Adrenal gland (tissue), 12 donors: ENCODE measurements around the gene ZNF814. TPM values are rescaled to one million over a fixed set of nuclear protein-coding genes. Genes with fewer than 3 reads are reported as not detected.

Source experiments
- DNase-seq, 7 donors: peaks; one replicate each; pipeline ENCODE4 v3.0.0-alpha.2; 2019 to 2020
- H3K27ac ChIP-seq, 5 donors: fragments of 200-600 bp; sonication (generic) in 4 of 5; 1 replicate in 3 of 5; 2 replicates in 2 of 5; pipeline versions ENCODE4 v1.5.1 to v1.8.0; 2016 to 2020; ENCODE audit warnings: mild to moderate bottlenecking in 1 of 5
- H3K27me3 ChIP-seq: fragments of 200-600 bp; 2 replicates; pipeline ENCODE4 v1.8.0; 2021
- H3K36me3 ChIP-seq, 2 donors: fragments of 200-600 bp; replicated peaks in 1 of 2; 1 replicate in 1 of 2; 2 replicates in 1 of 2; pipeline versions ENCODE4 v1.5.1 to v1.8.0; 2018 to 2022
- H3K4me1 ChIP-seq, 2 donors: fragments of 200-600 bp; replicated peaks in 1 of 2; 1 replicate in 1 of 2; 2 replicates in 1 of 2; pipeline versions ENCODE4 v1.5.1 to v1.8.0; 2018 to 2021
- H3K4me3 ChIP-seq, 4 donors: fragments of 200-600 bp; sonication (generic) in 3 of 4; one replicate each; pipeline ENCODE4 v1.5.1; 2016 to 2018
- H3K9me3 ChIP-seq, 3 donors: fragments of 200-600 bp; sonication (generic) in 1 of 3; replicated peaks in 1 of 3; 1 replicate in 2 of 3; 2 replicates in 1 of 3; pipeline versions ENCODE4 v1.5.1 to v1.8.0; 2016 to 2021
- POLR2A ChIP-seq, 2 donors: fragments of 450-650 bp; IDR thresholded peaks; one replicate each; pipeline ENCODE4 v1.6.1; 2017; ENCODE audit warnings: antibody characterized with exemption in 2 of 2, mild to moderate bottlenecking in 2 of 2, moderate library complexity in 1 of 2
- WGBS, 4 donors: extraction: QIAGEN DNeasy Blood & Tissue Kit in 2 of 4; methylation state at CpG; one replicate each; pipeline versions ENCODE4 v1.1.5 to v1.1.7; 2013 to 2017; 5-methylcytosine and 5-hydroxymethylcytosine counted together
- intact Hi-C, 2 donors: fragments of 100-400 bp; cut with DNase I; formaldehyde crosslinking; loops; one replicate each; pipeline versions ENCODE4 v1.14.1 to v1.15.0; 2022 to 2023
- polyA plus RNA-seq, 3 donors: library from polyadenylated mRNA; stranded (reverse); fragments of 200-250 nt in 2 of 3; fragments of 350-450 nt in 1 of 3; fragmentation: Illumina TruSeq in 1 of 3; extraction: RNeasy Lipid Tissue Mini Kit (QIAGEN cat#74804) in 1 of 3; gene quantifications; one replicate each; pipeline ENCODE4 v1.2.3, GENCODE V29; 2013 to 2014
- total RNA-seq, 9 donors: library from RNA; depleted of rRNA in 4 of 9; stranded (reverse); fragments of >200 nt in 4 of 9; fragments of 120-200 nt in 1 of 9; fragmentation: NEBNext Ultra II Directional in 1 of 9; extraction: Animal tissue kit (Norgen Biotek cat#: 25700) in 1 of 9; gene quantifications; one replicate each; pipeline versions ENCODE4 v1.1.0 to v1.2.4, GENCODE V29; 2013 to 2023
- TF ChIP-seq, protein P1 (sequence below), 6 experiments: fragments of 450-650 bp in 4 of 6; fragments of 200-600 bp in 2 of 6; sonication (generic) in 1 of 6; IDR thresholded peaks; 1 replicate in 5 of 6; 2 replicates in 1 of 6; pipeline versions ENCODE4 v1.5.1 to v1.8.0; 2016 to 2021; ENCODE audit warnings: antibody characterized with exemption in 6 of 6, mild to moderate bottlenecking in 2 of 6, moderate library complexity in 1 of 6
- donor health status: healthy with polysubstance abuse.
- donor health status: Bipolar disorder and iron deficiency.
- donor health status: DM: yes; HTN: yes; CAD: no.
- donor health status: DM: no; HTN: no; CAD: no.
- donor health status: DM: no; HTN: no; CAD: no.
- donor health status: DM: yes; HTN: yes; CAD: no.

Gene ZNF814
- total and polyA plus RNA-seq, 12 donors = 8.1 to 37.6 (median 21.5) TPM

DNA sequence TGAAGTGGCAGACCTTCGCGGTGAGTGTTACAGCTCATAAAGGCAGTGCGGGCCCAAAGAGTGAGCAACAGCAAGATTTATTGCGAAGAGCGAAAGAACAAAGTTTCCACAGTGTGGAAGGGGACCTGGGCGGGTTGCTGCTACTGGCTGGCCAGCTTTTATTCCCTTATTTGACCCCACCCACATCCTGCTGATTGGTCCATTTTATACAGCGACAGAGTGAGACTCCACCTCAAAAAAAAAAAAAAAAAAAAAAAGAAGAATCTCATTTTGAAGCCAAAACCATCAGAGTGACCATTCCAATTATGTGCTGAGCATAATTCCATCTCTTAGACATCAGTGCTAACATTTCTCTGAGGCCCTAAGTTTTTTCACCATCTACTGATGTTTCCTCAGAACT, 72.2 kb downstream of the ZNF814 start:
- DNase-seq = no peak
- H3K9me3 ChIP-seq = no peaks in the 10 kb centered on the region
- no peak overlapping the region for H3K27ac ChIP-seq
- H3K4me3 ChIP-seq = no peak overlapping the region
- WGBS, 4 donors = 82 to 92% (median 89%) methylated on average over 7 of the region's 7 CpGs
- H3K4me1 ChIP-seq = peaks cover 10 to 22% of the 10 kb centered on the region in 2 donors
- H3K27me3 ChIP-seq = no peaks in the 10 kb centered on the region
- H3K36me3 ChIP-seq = no peaks in the 10 kb centered on the region
- TF ChIP-seq POLR2A (IDR thresholded peaks at IDR 0.05) = no peak
- TF ChIP-seq, protein P1, sequence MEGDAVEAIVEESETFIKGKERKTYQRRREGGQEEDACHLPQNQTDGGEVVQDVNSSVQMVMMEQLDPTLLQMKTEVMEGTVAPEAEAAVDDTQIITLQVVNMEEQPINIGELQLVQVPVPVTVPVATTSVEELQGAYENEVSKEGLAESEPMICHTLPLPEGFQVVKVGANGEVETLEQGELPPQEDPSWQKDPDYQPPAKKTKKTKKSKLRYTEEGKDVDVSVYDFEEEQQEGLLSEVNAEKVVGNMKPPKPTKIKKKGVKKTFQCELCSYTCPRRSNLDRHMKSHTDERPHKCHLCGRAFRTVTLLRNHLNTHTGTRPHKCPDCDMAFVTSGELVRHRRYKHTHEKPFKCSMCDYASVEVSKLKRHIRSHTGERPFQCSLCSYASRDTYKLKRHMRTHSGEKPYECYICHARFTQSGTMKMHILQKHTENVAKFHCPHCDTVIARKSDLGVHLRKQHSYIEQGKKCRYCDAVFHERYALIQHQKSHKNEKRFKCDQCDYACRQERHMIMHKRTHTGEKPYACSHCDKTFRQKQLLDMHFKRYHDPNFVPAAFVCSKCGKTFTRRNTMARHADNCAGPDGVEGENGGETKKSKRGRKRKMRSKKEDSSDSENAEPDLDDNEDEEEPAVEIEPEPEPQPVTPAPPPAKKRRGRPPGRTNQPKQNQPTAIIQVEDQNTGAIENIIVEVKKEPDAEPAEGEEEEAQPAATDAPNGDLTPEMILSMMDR (IDR thresholded peaks at IDR 0.05) = no peak
- intact Hi-C loops = loop anchor here in 1 of 2 donors (10.0 kb wide), 1 partner anchor 72 kb away; the partner anchor contains the start of gene ZNF776

DNA sequence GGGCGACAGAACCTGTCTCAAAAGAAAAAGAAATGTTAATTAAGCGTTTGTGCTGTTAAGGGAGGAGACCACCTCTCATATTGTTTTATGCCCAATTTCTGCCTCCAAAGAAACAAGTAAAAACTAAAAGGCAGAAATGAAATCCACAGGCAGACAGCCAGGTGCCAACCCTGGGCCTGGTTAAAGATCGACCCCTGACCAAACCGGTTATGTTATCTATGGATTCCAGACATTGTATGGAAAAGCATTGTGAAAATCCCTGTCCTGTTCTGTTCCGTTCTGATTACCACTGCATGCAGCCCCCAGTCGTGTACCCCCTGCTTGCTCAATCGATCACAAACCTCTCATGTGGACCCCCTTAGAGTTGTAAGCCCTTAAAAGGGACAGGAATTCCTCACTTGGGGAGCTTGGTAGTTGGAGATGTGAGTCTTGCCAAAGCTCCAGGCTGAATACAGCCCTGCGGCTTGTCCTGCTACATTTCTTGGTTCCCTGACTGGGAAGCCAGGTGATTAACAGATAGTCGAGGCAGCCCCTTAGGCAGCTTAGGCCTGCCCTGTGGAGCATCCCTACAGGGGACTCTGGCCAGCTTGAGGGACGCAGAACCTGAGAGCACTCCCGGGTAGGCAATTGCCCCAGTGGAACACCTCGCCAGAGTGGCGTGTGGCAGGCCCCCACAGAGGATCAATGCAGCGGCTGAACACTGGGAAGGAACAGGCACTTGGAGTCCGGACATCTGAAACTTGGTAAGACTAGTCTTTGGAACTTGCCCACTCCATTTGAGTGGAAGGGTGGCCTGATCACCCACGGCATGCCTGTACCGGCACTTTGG, 73.4 kb downstream of the ZNF814 start:
- intact Hi-C loops = loop anchor here in 1 of 2 donors (10.0 kb wide), 1 partner anchor 71 kb away; the partner anchor contains the start of gene ZNF776
- Histone ChIP-seq H3K4me3 (peak overlapping the region in 1 of 4 donors; percentile 71), H3K27ac (peak overlapping the region in 2 of 5 donors; percentile 21 to 85), H3K4me1 (peaks cover 10 to 15% of the 10 kb centered on the region in 2 donors), H3K27me3 (no peaks in the 10 kb centered on the region), H3K9me3 (no peaks in the 10 kb centered on the region), H3K36me3 (no peaks in the 10 kb centered on the region)
- DNase-seq = no peak
- no peak for TF ChIP-seq POLR2A (IDR thresholded peaks at IDR 0.05)
- TF ChIP-seq, protein P1 (IDR thresholded peaks at IDR 0.05) = no peak
- WGBS, 4 donors = 87 to 93% (median 91%) methylated on average over 10 to 17 of the region's 17 CpGs

DNA sequence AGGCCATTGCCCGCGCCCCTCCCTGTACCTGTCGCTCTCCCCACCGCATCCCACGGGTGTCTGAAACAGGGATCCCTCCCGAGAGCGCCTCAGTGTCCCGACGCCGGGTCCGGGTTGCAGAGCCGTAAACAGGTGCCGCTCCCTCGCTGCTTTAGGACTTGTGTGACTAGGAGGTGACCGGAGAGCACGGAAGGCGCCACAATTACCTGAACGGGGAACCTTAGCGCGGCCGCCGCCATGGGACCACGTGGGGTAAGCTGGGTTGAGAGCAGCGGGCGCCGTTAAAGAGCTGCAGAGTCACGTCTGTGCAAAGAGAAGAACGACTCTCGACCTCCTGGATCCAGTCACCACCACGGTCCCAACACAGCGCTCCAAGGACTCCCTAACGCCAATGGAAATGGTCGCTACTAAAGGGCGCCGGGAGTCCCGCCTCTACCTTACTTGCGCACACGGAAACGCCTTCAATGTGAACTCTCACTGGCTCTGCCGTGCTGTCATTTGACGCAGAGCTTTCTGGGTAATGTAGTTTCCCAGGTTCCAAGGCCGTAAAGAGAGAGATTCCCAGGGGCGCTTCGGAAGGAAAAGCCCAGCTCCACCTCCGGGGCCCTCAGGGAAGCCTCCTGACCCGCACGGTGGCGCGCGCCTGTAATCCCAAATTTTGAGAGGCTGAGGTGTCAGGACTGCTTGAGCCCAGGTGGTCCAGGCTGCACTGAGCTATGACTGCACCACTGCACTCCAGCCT, 74.2 kb downstream of the ZNF814 start, which contains the start of gene ZNF552:
Gene ZNF552 (minus strand): TSS at position 409 of the 742 bp plus-strand sequence. CDS start 170 bp downstream, at position 239.
- peak; percentile 90 to 96 (median 92) for DNase-seq
- whole genome bisulfite sequencing, 4 donors = 0 to 1% (median 0%) methylated on average over 16 to 50 of the region's 50 CpGs
- peak within 1 kb of the TSS; percentile 43 to 89 (median 78) for H3K27ac ChIP-seq
- H3K4me1 ChIP-seq = peaks cover 10% of the 10 kb centered on the region in 2 donors
- intact Hi-C loops = loop anchor here in 1 of 2 donors (10.0 kb wide), 1 partner anchor 70 kb away; the partner anchor contains the start of gene ZNF776
- peak within 1 kb of the TSS; percentile 51 to 94 (median 80) for H3K4me3 ChIP-seq
- H3K36me3 ChIP-seq = peaks cover 0 to 6% of the 10 kb centered on the region in 2 donors
- peak; percentile 67 to 97 for TF ChIP-seq POLR2A (IDR thresholded peaks at IDR 0.05)
- TF ChIP-seq, protein P1 (IDR thresholded peaks at IDR 0.05) = no peak
- no peaks in the 10 kb centered on the region for H3K9me3 ChIP-seq
- no peaks in the 10 kb centered on the region for H3K27me3 ChIP-seq
